ENCODE data around the gene PGRMC2. TPM values are rescaled to one million over a fixed set of nuclear protein-coding genes. Genes with fewer than 3 reads are reported as not detected.

Gene PGRMC2
- total RNA-seq, 1 experiment from 2014 or later, result 11.4 TPM

GRCh38 chr4:128292349-128292748 lies 4.7 kb upstream of the PGRMC2 start:
- Histone ChIP-seq H3K79me2 (ENCODE audit: low read length) (peaks cover 11% of the 10 kb centered on the region), H3K9me2 (replicated peaks; ENCODE audit: low read length) (no peaks in the 10 kb centered on the region), H3K9me3 (ENCODE audit: low read length) (no peaks in the 10 kb centered on the region), H4K20me1 (ENCODE audit: low read length) (no peaks in the 10 kb centered on the region), H3K4me2 (ENCODE audit: low read length) (no peak overlapping the region), H3K9ac (ENCODE audit: low read length) (no peak overlapping the region), H3K4me1 (ENCODE audit: insufficient read depth, low read length) (peaks cover 7% of the 10 kb centered on the region; the same call in 1 of the 2 replicates), H2AFZ (ENCODE audit: low read length) (no peak overlapping the region), H3K27ac (ENCODE audit: low read length) (no peak overlapping the region), H3K36me3 (ENCODE audit: low read depth, low read length) (no peaks in the 10 kb centered on the region), H3K27me3 (ENCODE audit: low read length) (no peaks in the 10 kb centered on the region), H3K4me3 (ENCODE audit: low read length) (no peak overlapping the region), H3F3A (ENCODE audit: low read length, unreplicated experiment) (no peaks in the 10 kb centered on the region)
- no peak for ATAC-seq
- intact Hi-C loops (cut with micrococcal nuclease), result no loop called here
- TF ChIP-seq CTCF (conservative IDR thresholded peaks at IDR 0.05; ENCODE audit: low read depth, low read length) (no peak), EZH2phosphoT487 (IDR thresholded peaks at IDR 0.05; ENCODE audit: borderline replicate concordance, low read length) (no peak)
- ChIA-PET CTCF (interaction anchor here (0.7 kb wide), 1 partner anchor 88 kb away, joined by 4 read pairs; no protein-coding TSS in a partner anchor), POLR2A (ENCODE audit: unreplicated experiment) (no interaction called here)
- BruUV-seq (replicated peaks), result no TSS peak
- no peak for DNase-seq

- no peak overlapping the region for H3K27ac ChIP-seq (ENCODE audit: low read length)
- TF ChIP-seq CTCF (conservative IDR thresholded peaks at IDR 0.05; ENCODE audit: low read depth, low read length) (no peak), EZH2phosphoT487 (IDR thresholded peaks at IDR 0.05; ENCODE audit: borderline replicate concordance, low read length) (no peak), EZH2 (IDR thresholded peaks at IDR 0.05; ENCODE audit: low read length, unreplicated experiment) (no peak)
- ChIA-PET POLR2A (ENCODE audit: unreplicated experiment) (no interaction called here), CTCF (no interaction called here)
- H4K20me1 ChIP-seq (ENCODE audit: low read length), result no peaks in the 10 kb centered on the region
- H3K9me2 ChIP-seq (replicated peaks; ENCODE audit: low read length), result no peaks in the 10 kb centered on the region
- BruUV-seq (replicated peaks), result no TSS peak
- no peak overlapping the region for H3K4me2 ChIP-seq (ENCODE audit: low read length)
- H2AFZ ChIP-seq (ENCODE audit: low read length), result no peak overlapping the region
- no peaks in the 10 kb centered on the region for H3K27me3 ChIP-seq (ENCODE audit: low read length)
- ATAC-seq (no peak), DNase-seq (no peak)
- intact Hi-C loops (cut with micrococcal nuclease), result no loop called here
- peaks cover 7% of the 10 kb centered on the region; the same call in 1 of the 2 replicates for H3K4me1 ChIP-seq (ENCODE audit: insufficient read depth, low read length)
- no peaks in the 10 kb centered on the region for H3K36me3 ChIP-seq (ENCODE audit: low read depth, low read length)
- H3F3A ChIP-seq (ENCODE audit: low read length, unreplicated experiment), result no peaks in the 10 kb centered on the region
- H3K4me3 ChIP-seq (ENCODE audit: low read length), result no peak overlapping the region
- H3K9me3 ChIP-seq (ENCODE audit: low read length), result no peaks in the 10 kb centered on the region
- H3K79me2 ChIP-seq (ENCODE audit: low read length), result peaks cover 23% of the 10 kb centered on the region
- H3K9ac ChIP-seq (ENCODE audit: low read length), result no peak overlapping the region
Measured at GRCh38 chr4:128291096-128291495, 3.5 kb upstream of the PGRMC2 start.

- Histone ChIP-seq H4K20me1 (ENCODE audit: low read length) (no peaks in the 10 kb centered on the region), H3K27ac (ENCODE audit: low read length) (no peak overlapping the region), H3K4me1 (ENCODE audit: insufficient read depth, low read length) (peaks cover 10% of the 10 kb centered on the region; the same call in 1 of the 2 replicates), H3K4me3 (ENCODE audit: low read length) (no peak overlapping the region), H3F3A (ENCODE audit: low read length, unreplicated experiment) (no peaks in the 10 kb centered on the region), H3K9me3 (ENCODE audit: low read length) (no peaks in the 10 kb centered on the region), H3K4me2 (ENCODE audit: low read length) (no peak overlapping the region), H3K9me2 (replicated peaks; ENCODE audit: low read length) (no peaks in the 10 kb centered on the region), H3K79me2 (ENCODE audit: low read length) (peaks cover 29% of the 10 kb centered on the region), H3K9ac (ENCODE audit: low read length) (no peak overlapping the region), H3K36me3 (ENCODE audit: low read depth, low read length) (no peaks in the 10 kb centered on the region), H3K27me3 (ENCODE audit: low read length) (no peaks in the 10 kb centered on the region), H2AFZ (ENCODE audit: low read length) (no peak overlapping the region)
- intact Hi-C loops (cut with micrococcal nuclease), result no loop called here
- POLR2A ChIA-PET (ENCODE audit: unreplicated experiment), result no interaction called here
- CTCF ChIA-PET, result no interaction called here
- DNase-seq (no peak), ATAC-seq (no peak)
- BruUV-seq (replicated peaks), result no TSS peak
- TF ChIP-seq EZH2 (IDR thresholded peaks at IDR 0.05; ENCODE audit: low read length, unreplicated experiment) (no peak), CTCF (conservative IDR thresholded peaks at IDR 0.05; ENCODE audit: low read depth, low read length) (no peak), EZH2phosphoT487 (IDR thresholded peaks at IDR 0.05; ENCODE audit: borderline replicate concordance, low read length) (no peak)
Measured at GRCh38 chr4:128290526-128290925, 2.9 kb upstream of the PGRMC2 start.

All from PC-3 (cell line).